T-cell (primary cell): ENCODE measurements around the gene FMO5. TPM values are rescaled to one million over a fixed set of nuclear protein-coding genes. Genes with fewer than 3 reads are reported as not detected.
"Not testable (repeated sequence)": the region's sequence is repeated elsewhere in the genome, so short reads cannot be mapped to it uniquely, and the experiment has no call there.

Source experiments
- ATAC-seq, 4 experiments: fragments of 200-7000 bp in 3 of 4; fragments of 150-1000 bp in 1 of 4; cut with Tn5 transposase; replicated peaks in 1 of 4; 1 replicate in 3 of 4; 2 replicates in 1 of 4; pipeline ENCODE4 v1.10.0; 2021; ENCODE audit warnings: moderate library complexity in 3 of 4, mild to moderate bottlenecking in 2 of 4, moderate number of reproducible peaks in 1 of 4
- CTCF ChIA-PET, 2 donors: fragments of 300-600 bp; sonication (Branson Sonifier 250); formaldehyde crosslinking; loops; one replicate each; lab custom pipeline; 2022; ENCODE audit warnings: antibody characterized with exemption in 2 of 2; lab: Charles Lee
- POLR2A ChIA-PET, 2 donors: fragments of 300-600 bp; sonication (Branson Sonifier 250); formaldehyde crosslinking; loops; one replicate each; lab custom pipeline; 2022; ENCODE audit warnings: antibody characterized with exemption in 2 of 2; lab: Charles Lee
- DNase-seq, 35 experiments: peaks; one replicate each; pipeline versions ENCODE4 v3.0.0 to v3.0.0-alpha.2; 2013 to 2023
- H3K27ac ChIP-seq: one replicate; pipeline ENCODE4 v1.5.1; 2013; ENCODE audit warnings: low read length
- H3K27me3 ChIP-seq, 2 experiments: replicated peaks in 1 of 2; 1 replicate in 1 of 2; 2 replicates in 1 of 2; pipeline versions ENCODE4 v1.6.1 to v1.7.0; 2013; ENCODE audit warnings: low read length in 1 of 2, mixed read lengths in 1 of 2; ENCODE audit not compliant: control insufficient read depth in 2 of 2, insufficient read depth in 2 of 2; ENCODE audit errors: extremely low read depth in 1 of 2
- H3K36me3 ChIP-seq, 2 donors: 1 replicate in 1 of 2; 2 replicates in 1 of 2; pipeline versions ENCODE4 v1.6.1 to v1.7.0; 2013; ENCODE audit warnings: low read length in 1 of 2; ENCODE audit not compliant: control insufficient read depth in 2 of 2, insufficient read depth in 1 of 2; ENCODE audit errors: extremely low read depth in 1 of 2
- H3K4me1 ChIP-seq, 2 experiments: 1 replicate in 1 of 2; 2 replicates in 1 of 2; pipeline versions ENCODE4 v1.6.1 to v1.7.0; 2013; ENCODE audit warnings: low read length in 2 of 2, mixed read lengths in 1 of 2; ENCODE audit not compliant: insufficient read depth in 2 of 2, control insufficient read depth in 1 of 2; ENCODE audit errors: extremely low read depth in 1 of 2
- H3K4me3 ChIP-seq, 2 donors: 1 replicate in 1 of 2; 2 replicates in 1 of 2; pipeline versions ENCODE4 v1.5.1 to v1.7.0; 2013; ENCODE audit warnings: mild to moderate bottlenecking in 2 of 2, low read length in 1 of 2, moderate library complexity in 1 of 2; ENCODE audit not compliant: control insufficient read depth in 1 of 2; ENCODE audit errors: extremely low read depth in 1 of 2
- H3K9me3 ChIP-seq: 2 replicates; pipeline ENCODE4 v1.7.0; 2013
- H3K27ac Mint-ChIP-seq, 2 donors: one replicate each; pipeline ENCODE4 v1.8.0; 2020 to 2021; ENCODE audit warnings: mild to moderate bottlenecking in 2 of 2, mixed read lengths in 2 of 2
- H3K27me3 Mint-ChIP-seq, 2 donors: one replicate each; pipeline ENCODE4 v1.8.0; 2021 to 2022; ENCODE audit warnings: mixed read lengths in 2 of 2
- H3K36me3 Mint-ChIP-seq: one replicate; pipeline ENCODE4 v1.8.0; 2021; ENCODE audit warnings: mixed read lengths
- H3K4me1 Mint-ChIP-seq, 3 donors: one replicate each; pipeline ENCODE4 v1.8.0; 2020 to 2022; ENCODE audit warnings: mixed read lengths in 3 of 3, mild to moderate bottlenecking in 1 of 3
- H3K4me3 Mint-ChIP-seq, 3 donors: one replicate each; pipeline ENCODE4 v1.8.0; 2020 to 2022; ENCODE audit warnings: mild to moderate bottlenecking in 3 of 3, mixed read lengths in 3 of 3, moderate library complexity in 3 of 3
- H3K9me3 Mint-ChIP-seq, 3 donors: one replicate each; pipeline ENCODE4 v1.8.0; 2020 to 2022; ENCODE audit warnings: mixed read lengths in 3 of 3
- WGBS: methylation state at CpG from one replicate; pipeline ENCODE4 v1.1.5; 2013; ENCODE audit warnings: missing lambda C conversion rate; ENCODE audit not compliant: insufficient coverage; 5-methylcytosine and 5-hydroxymethylcytosine counted together
- total RNA-seq, 35 experiments: library from RNA in 6 of 35; stranded (reverse) in 6 of 35; fragments of 120-200 nt in 1 of 35; gene quantifications; one replicate each; pipeline versions ENCODE4 v1.2.1 to v1.2.4 and lab custom pipeline; 2013 to 2026

The FMO5 gene
- total RNA-seq, 5 donors from 2014 or later (not counting 1 experiment from before 2014, with no cell fraction given): 0.23 to 1.4 (median 0.95) TPM

GRCh38 chr1:147241934-147242448 is 16.9 kb upstream of the FMO5 start:
- Mint-ChIP-seq H3K4me1 (peaks cover 33 to 36% (median 34%) of the 10 kb centered on the region in 3 donors), H3K27me3 (peaks cover 0 to 3% of the 10 kb centered on the region in 2 donors), H3K36me3 (no peaks in the 10 kb centered on the region), H3K4me3 (peak overlapping the region; percentile 72 to 93 (median 91)), H3K27ac (peak overlapping the region; percentile 48 to 61), H3K9me3 (no peaks in the 10 kb centered on the region)
- H3K27ac ChIP-seq: peak overlapping the region; percentile 31
- WGBS: 29% methylated on average over 6 of the region's 9 CpGs
- peaks cover 0 to 5% of the 10 kb centered on the region in 2 experiments for H3K27me3 ChIP-seq
- ChIA-PET POLR2A (no interaction called here), CTCF (interaction anchor here (0.6 to 2.1 kb wide), 12 partner anchors 17 to 368 kb away, joined by 3 to 11 read pairs (median 4); partner anchors contain the start of gene FMO5 (in 1 of the 2))
- H3K4me1 ChIP-seq: peaks cover 6 to 7% of the 10 kb centered on the region in 2 experiments
- peak overlapping the region; percentile 70 to 77 for H3K4me3 ChIP-seq
- ATAC-seq (no peak), DNase-seq (no peak)
- no peaks in the 10 kb centered on the region for H3K9me3 ChIP-seq
- H3K36me3 ChIP-seq: no peaks in the 10 kb centered on the region

GRCh38 chr1:147240131-147240721 is 15.1 kb upstream of the FMO5 start:
- DNase-seq, H3K4me1 ChIP-seq, H3K27me3 Mint-ChIP-seq, H3K4me3 ChIP-seq, H3K9me3 ChIP-seq, H3K36me3 Mint-ChIP-seq, POLR2A ChIA-PET, H3K9me3 Mint-ChIP-seq, ATAC-seq, H3K27ac ChIP-seq, H3K27ac Mint-ChIP-seq, H3K4me3 Mint-ChIP-seq, H3K36me3 ChIP-seq: not testable (repeated sequence)
- no CpG with 5 or more reads among the region's 5 CpGs for WGBS
- CTCF ChIA-PET: interaction anchor here (0.6 kb wide), 2 partner anchors 11 to 72 kb away, joined by 3 read pairs; no protein-coding TSS in a partner anchor
- H3K4me1 Mint-ChIP-seq: peaks cover 19 to 22% (median 22%) of the 10 kb centered on the region in 3 donors
- peaks cover 0 to 16% of the 10 kb centered on the region in 2 experiments for H3K27me3 ChIP-seq

- DNase-seq (no peak), ATAC-seq (no peak)
- H3K4me3 ChIP-seq: no peak overlapping the region
- H3K27ac ChIP-seq: no peak overlapping the region
- Mint-ChIP-seq H3K27me3 (peaks cover 0 to 3% of the 10 kb centered on the region in 2 donors), H3K4me1 (peaks cover 13 to 15% (median 14%) of the 10 kb centered on the region in 3 donors), H3K9me3 (no peaks in the 10 kb centered on the region), H3K27ac (no peak overlapping the region), H3K4me3 (no peak overlapping the region), H3K36me3 (no peaks in the 10 kb centered on the region)
- POLR2A ChIA-PET: no interaction called here
- H3K4me1 ChIP-seq: peaks cover 5 to 6% of the 10 kb centered on the region in 2 experiments
- CTCF ChIA-PET: interaction anchor here (0.6 kb wide), 2 partner anchors 12 to 71 kb away, joined by 3 read pairs; no protein-coding TSS in a partner anchor
- 96% methylated on average over 11 of the region's 11 CpGs for WGBS
- no peaks in the 10 kb centered on the region for H3K9me3 ChIP-seq
- H3K36me3 ChIP-seq: no peaks in the 10 kb centered on the region
- peaks cover 0 to 16% of the 10 kb centered on the region in 2 experiments for H3K27me3 ChIP-seq
These were observed 14.0 kb upstream of the FMO5 start for GRCh38 chr1:147238925-147239820.

- no peaks in the 10 kb centered on the region for H3K9me3 Mint-ChIP-seq
- Histone ChIP-seq H3K4me3 (no peak overlapping the region), H3K9me3 (no peaks in the 10 kb centered on the region), H3K36me3 (no peaks in the 10 kb centered on the region), H3K27ac (no peak overlapping the region), H3K4me1 (peaks cover 0 to 3% of the 10 kb centered on the region in 2 experiments), H3K27me3 (peaks cover 0 to 16% of the 10 kb centered on the region in 2 experiments)
- CTCF ChIA-PET: no interaction called here
- 75% methylated on average over 2 of the region's 3 CpGs for WGBS
- H3K27ac Mint-ChIP-seq: no peak overlapping the region
- POLR2A ChIA-PET: no interaction called here
- peaks cover 5 to 6% (median 5%) of the 10 kb centered on the region in 3 donors for H3K4me1 Mint-ChIP-seq
- peaks cover 0 to 3% of the 10 kb centered on the region in 2 donors for H3K27me3 Mint-ChIP-seq
- no peak for DNase-seq
- ATAC-seq: no peak
- H3K4me3 Mint-ChIP-seq: no peak overlapping the region
- no peaks in the 10 kb centered on the region for H3K36me3 Mint-ChIP-seq
These were observed 13.1 kb upstream of the FMO5 start for GRCh38 chr1:147238053-147238902.

GRCh38 chr1:147236959-147237791 is 12.0 kb upstream of the FMO5 start:
- no peaks in the 10 kb centered on the region for H3K36me3 ChIP-seq
- DNase-seq (no peak), ATAC-seq (no peak)
- Mint-ChIP-seq H3K4me1 (peaks cover 2 to 3% (median 3%) of the 10 kb centered on the region in 3 donors), H3K27ac (no peak overlapping the region), H3K9me3 (no peaks in the 10 kb centered on the region), H3K36me3 (no peaks in the 10 kb centered on the region), H3K27me3 (peaks cover 0 to 3% of the 10 kb centered on the region in 2 donors), H3K4me3 (no peak overlapping the region)
- H3K27ac ChIP-seq: no peak overlapping the region
- no peak overlapping the region for H3K4me3 ChIP-seq
- ChIA-PET POLR2A (no interaction called here), CTCF (no interaction called here)
- H3K27me3 ChIP-seq: peaks cover 0 to 16% of the 10 kb centered on the region in 2 experiments
- H3K9me3 ChIP-seq: no peaks in the 10 kb centered on the region
- WGBS: 58% methylated on average over 3 of the region's 3 CpGs
- H3K4me1 ChIP-seq: peaks cover 0 to 1% of the 10 kb centered on the region in 2 experiments
